WTC11 (cell line): ENCODE results near the gene SLC38A8. TPM values are rescaled to one million over a fixed set of nuclear protein-coding genes. Genes with fewer than 3 reads are reported as not detected.

Experiments
- ATAC-seq: fragments of 200-7000 bp; cut with Tn5 transposase; 2 replicates; pipeline ENCODE4 v1.10.0; 2021; ENCODE audit warnings: mild to moderate bottlenecking, moderate library complexity
- CTCF ChIA-PET: fragments of 300-600 bp; sonication (Branson Sonifier 250); formaldehyde crosslinking; loops from one replicate; lab custom pipeline; 2021; ENCODE audit warnings: antibody characterized with exemption; lab: Charles Lee
- POLR2A ChIA-PET: fragments of 350-600 bp; sonication (Branson Sonifier 250); formaldehyde crosslinking; loops from one replicate; lab custom pipeline; 2021; ENCODE audit warnings: antibody characterized with exemption; lab: Charles Lee
- DNase-seq: peaks from one replicate; pipeline ENCODE4 v3.0.0; 2021; ENCODE audit warnings: low spot score
- H3K27ac Mint-ChIP-seq: 2 replicates; pipeline ENCODE4 v1.8.0; 2021; ENCODE audit warnings: mixed read lengths
- H3K27me3 Mint-ChIP-seq: 2 replicates; pipeline ENCODE4 v1.8.0; 2021; ENCODE audit warnings: low read depth, mild to moderate bottlenecking, moderate library complexity, mixed read lengths
- H3K36me3 Mint-ChIP-seq: 2 replicates; pipeline ENCODE4 v1.8.0; 2021; ENCODE audit warnings: mixed read lengths
- H3K4me1 Mint-ChIP-seq: 2 replicates; pipeline ENCODE4 v1.8.0; 2022; ENCODE audit warnings: mixed read lengths
- H3K4me3 Mint-ChIP-seq: 2 replicates; pipeline ENCODE4 v1.8.0; 2021; ENCODE audit warnings: mild to moderate bottlenecking, moderate library complexity, mixed read lengths
- H3K9me3 Mint-ChIP-seq: 2 replicates; pipeline ENCODE4 v1.8.0; 2021; ENCODE audit warnings: mixed read lengths
- ATF6 ChIP-seq: sonication (generic); formaldehyde crosslinking; IDR thresholded peaks from 2 replicates; pipeline ENCODE4 v1.8.1; 2023; ENCODE audit warnings: mild to moderate bottlenecking, missing genetic modification reagents
- CDX4 ChIP-seq: fragments of 250-450 bp; sonication (Bioruptor Pico); IDR thresholded peaks from 2 replicates; pipeline ENCODE4 v1.9.0; 2021; ENCODE audit warnings: moderate library complexity, mild to moderate bottlenecking, inconsistent platforms, borderline replicate concordance
- CREB1 ChIP-seq: sonication (generic); formaldehyde crosslinking; IDR thresholded peaks from 2 replicates; pipeline ENCODE4 v1.8.0; 2023; ENCODE audit warnings: mild to moderate bottlenecking, missing genetic modification reagents
- E2F5 ChIP-seq: sonication (generic); formaldehyde crosslinking; IDR thresholded peaks from 2 replicates; pipeline ENCODE4 v1.8.1; 2022; ENCODE audit warnings: mild to moderate bottlenecking, moderate library complexity, missing genetic modification reagents
- ERG ChIP-seq: fragments of 250-450 bp; sonication (Bioruptor Pico); IDR thresholded peaks from 2 replicates; pipeline ENCODE4 v1.8.0; 2021; ENCODE audit warnings: mild to moderate bottlenecking
- FOXJ3 ChIP-seq: sonication (generic); formaldehyde crosslinking; IDR thresholded peaks from 2 replicates; pipeline ENCODE4 v1.9.0; 2021; ENCODE audit warnings: missing genetic modification reagents, mild to moderate bottlenecking, borderline replicate concordance
- FOXP1 ChIP-seq: sonication (generic); formaldehyde crosslinking; IDR thresholded peaks from 2 replicates; pipeline ENCODE4 v1.8.0; 2022; ENCODE audit warnings: missing genetic modification reagents, mild to moderate bottlenecking, moderate library complexity, borderline replicate concordance
- GTF2I ChIP-seq: fragments of 250-450 bp; sonication (Bioruptor Pico); conservative IDR thresholded peaks from 2 replicates; pipeline ENCODE4 v1.4.0; 2021; ENCODE audit warnings: mild to moderate bottlenecking
- HMGXB4 ChIP-seq: sonication (generic); formaldehyde crosslinking; IDR thresholded peaks from 2 replicates; pipeline ENCODE4 v1.8.1; 2023; ENCODE audit warnings: mild to moderate bottlenecking, moderate library complexity, missing genetic modification reagents
- NFATC4 ChIP-seq: fragments of 250-450 bp; sonication (Bioruptor Pico); IDR thresholded peaks from 2 replicates; pipeline ENCODE4 v1.9.0; 2021; ENCODE audit warnings: mild to moderate bottlenecking
- RELA ChIP-seq: sonication (generic); formaldehyde crosslinking; IDR thresholded peaks from 2 replicates; pipeline ENCODE4 v1.8.1; 2022; ENCODE audit warnings: missing genetic modification reagents, mild to moderate bottlenecking, borderline replicate concordance
- STAT6 ChIP-seq: sonication (generic); formaldehyde crosslinking; conservative IDR thresholded peaks from 2 replicates; pipeline ENCODE4 v1.8.1; 2023; ENCODE audit warnings: mild to moderate bottlenecking, low read depth, missing genetic modification reagents, moderate library complexity
- ZBTB21 ChIP-seq: sonication (generic); formaldehyde crosslinking; IDR thresholded peaks from 2 replicates; pipeline ENCODE4 v1.8.1; 2023; ENCODE audit warnings: mild to moderate bottlenecking, missing genetic modification reagents, borderline replicate concordance
- ZNF121 ChIP-seq: sonication (generic); formaldehyde crosslinking; IDR thresholded peaks from 2 replicates; pipeline ENCODE4 v1.8.0; 2023; ENCODE audit warnings: missing genetic modification reagents
- ZNF138 ChIP-seq: sonication (generic); formaldehyde crosslinking; conservative IDR thresholded peaks from 2 replicates; pipeline ENCODE4 v1.8.1; 2022; ENCODE audit warnings: mild to moderate bottlenecking, moderate library complexity, missing genetic modification reagents
- ZNF263 ChIP-seq: sonication (generic); formaldehyde crosslinking; IDR thresholded peaks from 2 replicates; pipeline ENCODE4 v1.8.1; 2022; ENCODE audit warnings: low read depth, mild to moderate bottlenecking, moderate library complexity, missing genetic modification reagents
- ZNF416 ChIP-seq: fragments of 250-450 bp; sonication (Bioruptor Pico); IDR thresholded peaks from 2 replicates; pipeline ENCODE4 v1.9.0; 2021; ENCODE audit warnings: mild to moderate bottlenecking, inconsistent platforms
- ZNF423 ChIP-seq: fragments of 250-450 bp; sonication (Bioruptor Pico); IDR thresholded peaks from 2 replicates; pipeline ENCODE4 v2.1.2; 2022; ENCODE audit warnings: mild to moderate bottlenecking, moderate library complexity
- ZNF425 ChIP-seq: fragments of 250-450 bp; sonication (Bioruptor Pico); conservative IDR thresholded peaks from 2 replicates; pipeline ENCODE4 v1.9.0; 2021; ENCODE audit warnings: mild to moderate bottlenecking
- total RNA-seq: library from RNA; stranded (reverse); gene quantifications from 3 replicates; pipeline ENCODE4 v1.2.3, GENCODE V29; 2021

The SLC38A8 gene
- total RNA-seq, 1 experiment from 2014 or later = not detected

- no peak for TF ChIP-seq ATF6 (CRISPR knock-in tag)
- no peak for TF ChIP-seq ZNF263 (CRISPR knock-in tag)
- TF ChIP-seq RELA = no peak
- no peak for TF ChIP-seq NFATC4 (CRISPR knock-in tag)
- no peak for TF ChIP-seq ZNF121
- TF ChIP-seq, all 79 proteins: peak for 0
Observed at GRCh38 chr16:84061236-84061819, 18.7 kb upstream of the SLC38A8 start (continued).

GRCh38 chr16:84059946-84060901 is 17.6 kb upstream of the SLC38A8 start:
- ChIA-PET CTCF (interaction anchor here (1.1 to 2.4 kb wide), 6 partner anchors 15 to 103 kb away, joined by 3 to 9 read pairs (median 4); partner anchors contain the start of gene SLC38A8), POLR2A (no interaction called here)
- no peak for ATAC-seq
- Mint-ChIP-seq H3K9me3 (no peaks in the 10 kb centered on the region), H3K27me3 (no peaks in the 10 kb centered on the region), H3K4me1 (peaks cover 9% of the 10 kb centered on the region), H3K36me3 (peaks cover 47% of the 10 kb centered on the region), H3K4me3 (no peak overlapping the region), H3K27ac (no peak overlapping the region)
- no peak for DNase-seq
- TF ChIP-seq ZBTB21 = no peak
- no peak for TF ChIP-seq FOXJ3 (CRISPR knock-in tag)
- no peak for TF ChIP-seq CREB1 (CRISPR knock-in tag)
- no peak for TF ChIP-seq ERG (CRISPR knock-in tag)
- TF ChIP-seq CDX4 = no peak
- TF ChIP-seq STAT6 (CRISPR knock-in tag) = no peak
- no peak for TF ChIP-seq ZNF425 (CRISPR knock-in tag)
- no peak for TF ChIP-seq HMGXB4 (CRISPR knock-in tag)
- TF ChIP-seq ZNF121 = no peak
- no peak for TF ChIP-seq ATF6 (CRISPR knock-in tag)
- no peak for TF ChIP-seq ZNF416 (CRISPR knock-in tag)
- TF ChIP-seq ZNF423 (CRISPR knock-in tag) = no peak
- no peak for TF ChIP-seq FOXP1
- TF ChIP-seq ZNF138 = no peak
- TF ChIP-seq GTF2I (CRISPR knock-in tag) = no peak
- TF ChIP-seq E2F5 (CRISPR knock-in tag) = no peak
- no peak for TF ChIP-seq RELA
